Fibroblast of lung (primary cell): ENCODE results near the gene ATF1. TPM values are rescaled to one million over a fixed set of nuclear protein-coding genes. Genes with fewer than 3 reads are reported as not detected.

Experiments used
- DNase-seq, 2 donors: peaks; one replicate each; pipeline versions ENCODE4 v3.0.0 to v3.0.0-alpha.2; 2010; ENCODE audit warnings: low read depth in 2 of 2
- H2AFZ ChIP-seq: 2 replicates; pipeline ENCODE4 v1.5.1; 2012; ENCODE audit warnings: low read length, control low read depth, inconsistent platforms
- H3K27ac ChIP-seq: 2 replicates; pipeline ENCODE4 v1.5.1; 2011; ENCODE audit warnings: low read length, control low read depth; ENCODE audit not compliant: insufficient read depth
- H3K27me3 ChIP-seq: 2 replicates; pipeline ENCODE4 v1.5.1; 2011; ENCODE audit warnings: mild to moderate bottlenecking, low read length; ENCODE audit not compliant: control insufficient read depth, insufficient read depth
- H3K36me3 ChIP-seq: 2 replicates; pipeline ENCODE4 v1.5.1; 2011; ENCODE audit warnings: low read length; ENCODE audit not compliant: control insufficient read depth, insufficient read depth
- H3K4me1 ChIP-seq: 2 replicates; pipeline ENCODE4 v1.5.1; 2011; ENCODE audit warnings: low read length; ENCODE audit not compliant: control insufficient read depth, insufficient read depth; ENCODE audit errors: extremely low read depth
- H3K4me2 ChIP-seq: 2 replicates; pipeline ENCODE4 v1.5.1; 2011; ENCODE audit warnings: low read length, control low read depth; ENCODE audit not compliant: insufficient read depth; ENCODE audit errors: extremely low read depth
- H3K4me3 ChIP-seq, 4 experiments: fragments of 200-600 bp in 1 of 4; sonication (generic) in 1 of 4; replicated peaks in 1 of 4; 2 replicates each; pipeline ENCODE4 v1.5.1; 2011 to 2016; ENCODE audit warnings: low read length in 4 of 4, low read depth in 3 of 4, mild to moderate bottlenecking in 3 of 4, control low read depth in 2 of 4, inconsistent platforms in 1 of 4, mixed read lengths in 1 of 4; ENCODE audit not compliant: insufficient read depth in 1 of 4; ENCODE audit errors: control extremely low read depth in 1 of 4
- H3K79me2 ChIP-seq: 2 replicates; pipeline ENCODE4 v1.5.1; 2012; ENCODE audit warnings: mild to moderate bottlenecking, low read length, inconsistent platforms; ENCODE audit not compliant: control insufficient read depth, insufficient read depth
- H3K9ac ChIP-seq: 2 replicates; pipeline ENCODE4 v1.5.1; 2011; ENCODE audit warnings: mild to moderate bottlenecking, low read length, control low read depth; ENCODE audit not compliant: insufficient read depth
- H3K9me3 ChIP-seq: 2 replicates; pipeline ENCODE4 v1.5.1; 2012; ENCODE audit warnings: low read depth, low read length; ENCODE audit not compliant: control insufficient read depth, insufficient read depth
- H4K20me1 ChIP-seq: 2 replicates; pipeline ENCODE4 v1.5.1; 2011; ENCODE audit warnings: low read length; ENCODE audit not compliant: control insufficient read depth, insufficient read depth; ENCODE audit errors: extremely low read depth
- CTCF ChIP-seq, 2 donors: IDR thresholded peaks in 1 of 2; conservative IDR thresholded peaks in 1 of 2; 1 replicate in 1 of 2; 2 replicates in 1 of 2; pipeline ENCODE4 v1.5.1; 2011 to 2012; ENCODE audit warnings: low read length in 2 of 2, control low read depth in 1 of 2, inconsistent platforms in 1 of 2, low read depth in 1 of 2, mild to moderate bottlenecking in 1 of 2
- EZH2 ChIP-seq: IDR thresholded peaks from 2 replicates; pipeline ENCODE4 v1.5.1; 2012; ENCODE audit warnings: low read length, control low read depth, mild to moderate bottlenecking; ENCODE audit errors: missing control alignments
- polyA plus RNA-seq, 2 donors: library from polyadenylated mRNA; depleted of rRNA in 1 of 2; stranded (reverse) in 1 of 2; unstranded in 1 of 2; fragments of >200 nt; gene quantifications; 2 replicates each; pipeline ENCODE4 v1.2.1, GENCODE V29; 2011 to 2012; ENCODE audit warnings: missing spikeins in 1 of 2
- total RNA-seq: library from RNA; depleted of rRNA; stranded (reverse); fragments of >200 nt; gene quantifications from 2 replicates; pipeline ENCODE4 v1.2.1, GENCODE V29; 2014

The ATF1 gene
- total and polyA plus RNA-seq, 2 donors (not counting 1 experiment from before 2014, with no cell fraction given): 40.6 to 44.8 TPM

- no peak overlapping the region for H3K9ac ChIP-seq
- peak in 1 of 2 donors; percentile 41 for DNase-seq
- TF ChIP-seq CTCF (conservative IDR thresholded peaks at IDR 0.05 in 1 of 2, IDR thresholded peaks at IDR 0.05 in 1 of 2; ENCODE audit: low read depth in 1 of 2, low read length in 2 of 2) (no peak), EZH2 (no peak)
- no peak overlapping the region for H3K4me3 ChIP-seq
- no peaks in the 10 kb centered on the region for H3K36me3 ChIP-seq
- no peak overlapping the region for H3K27ac ChIP-seq
- H3K79me2 ChIP-seq: no peaks in the 10 kb centered on the region
- H3K9me3 ChIP-seq: no peaks in the 10 kb centered on the region
- H2AFZ ChIP-seq: no peak overlapping the region
- H4K20me1 ChIP-seq: no peaks in the 10 kb centered on the region
- no peak overlapping the region for H3K4me2 ChIP-seq
- H3K27me3 ChIP-seq: no peaks in the 10 kb centered on the region
- H3K4me1 ChIP-seq: no peaks in the 10 kb centered on the region
Observed at GRCh38 chr12:50751948-50752721, 11.8 kb upstream of the ATF1 start.

GRCh38 chr12:50753232-50753769 is 10.6 kb upstream of the ATF1 start:
- no peak overlapping the region for H3K4me2 ChIP-seq
- no peak overlapping the region for H2AFZ ChIP-seq
- no peak for DNase-seq
- H3K79me2 ChIP-seq: no peaks in the 10 kb centered on the region
- no peak overlapping the region for H3K4me3 ChIP-seq
- no peaks in the 10 kb centered on the region for H3K27me3 ChIP-seq
- no peak overlapping the region for H3K27ac ChIP-seq
- no peaks in the 10 kb centered on the region for H3K9me3 ChIP-seq
- no peaks in the 10 kb centered on the region for H4K20me1 ChIP-seq
- no peaks in the 10 kb centered on the region for H3K36me3 ChIP-seq
- TF ChIP-seq CTCF (conservative IDR thresholded peaks at IDR 0.05 in 1 of 2, IDR thresholded peaks at IDR 0.05 in 1 of 2; ENCODE audit: low read depth in 1 of 2, low read length in 2 of 2) (no peak), EZH2 (no peak)
- no peak overlapping the region for H3K9ac ChIP-seq
- H3K4me1 ChIP-seq: no peaks in the 10 kb centered on the region

GRCh38 chr12:50764286-50765094 is 589 bp downstream of the ATF1 start:
- H3K79me2 ChIP-seq: peaks cover 41% of the 10 kb centered on the region
- TF ChIP-seq EZH2: no peak
- TF ChIP-seq CTCF (conservative IDR thresholded peaks at IDR 0.05 in 1 of 2, IDR thresholded peaks at IDR 0.05 in 1 of 2; ENCODE audit: low read depth in 1 of 2, low read length in 2 of 2): no peak
- H3K4me2 ChIP-seq: peak overlapping the region; percentile 85
- peak overlapping the region; percentile 83 for H3K9ac ChIP-seq
- H2AFZ ChIP-seq: peak overlapping the region; percentile 67
- no peaks in the 10 kb centered on the region for H3K9me3 ChIP-seq
- no peaks in the 10 kb centered on the region for H3K36me3 ChIP-seq
- H3K4me3 ChIP-seq: peak overlapping the region; percentile 34 to 87 (median 74)
- H3K27ac ChIP-seq: peak overlapping the region; percentile 94
- no peaks in the 10 kb centered on the region for H4K20me1 ChIP-seq
- no peaks in the 10 kb centered on the region for H3K4me1 ChIP-seq
- peak; percentile 39 to 58 for DNase-seq
- no peaks in the 10 kb centered on the region for H3K27me3 ChIP-seq
